OCI-LY7 (cell line): ENCODE data around the gene EGFL7. TPM values are rescaled to one million over a fixed set of nuclear protein-coding genes. Genes with fewer than 3 reads are reported as not detected.

Experiments used
- BruUV-seq: library from RNA; stranded (reverse); fragments of 400-500 nt; replicated peaks from 2 replicates; lab custom pipeline; 2021; lab: Mats Ljungman, UMichigan
- CTCF ChIA-PET: fragments of 300-600 bp; sonication (Branson Sonifier 250); formaldehyde crosslinking; loops from one replicate; lab custom pipeline; 2022; ENCODE audit warnings: antibody characterized with exemption; ENCODE audit not compliant: unreplicated experiment; lab: Charles Lee
- POLR2A ChIA-PET: fragments of 300-600 bp; sonication (Branson Sonifier 250); formaldehyde crosslinking; loops from one replicate; lab custom pipeline; 2022; ENCODE audit warnings: antibody characterized with exemption; lab: Charles Lee
- DNase-seq: peaks from one replicate; pipeline ENCODE4 v3.0.0-alpha.2; 2015; ENCODE audit warnings: low spot score
- H2AFZ ChIP-seq: fragments of 200-600 bp; sonication (generic), shearing (Covaris generic); 2 replicates; pipeline ENCODE4 v1.6.1; 2014; ENCODE audit warnings: mild to moderate bottlenecking, antibody characterized with exemption, low read length, moderate library complexity
- H3K27ac ChIP-seq: fragments of 200-600 bp; sonication (generic); 2 replicates; pipeline ENCODE4 v1.5.1; 2014; ENCODE audit warnings: mixed run types, low read depth, mild to moderate bottlenecking, moderate library complexity, low read length, inconsistent platforms; ENCODE audit not compliant: poor library complexity, severe bottlenecking
- H3K36me3 ChIP-seq: fragments of 200-600 bp; sonication (generic); 2 replicates; pipeline ENCODE4 v1.6.1; 2014; ENCODE audit warnings: mild to moderate bottlenecking, antibody characterized with exemption, low read length, moderate library complexity, mixed read lengths; ENCODE audit not compliant: insufficient read depth
- H3K4me1 ChIP-seq: fragments of 200-600 bp; sonication (generic); 2 replicates; pipeline ENCODE4 v1.5.1; 2014; ENCODE audit warnings: mild to moderate bottlenecking, low read length; ENCODE audit not compliant: insufficient read depth, poor library complexity, severe bottlenecking
- H3K4me2 ChIP-seq: fragments of 200-600 bp; sonication (generic); 2 replicates; pipeline ENCODE4 v1.6.1; 2014; ENCODE audit warnings: mild to moderate bottlenecking, low read length
- H3K4me3 ChIP-seq: fragments of 200-600 bp; sonication (generic); 2 replicates; pipeline ENCODE4 v1.5.1; 2014; ENCODE audit warnings: mild to moderate bottlenecking, low read depth, low read length; ENCODE audit not compliant: poor library complexity, severe bottlenecking
- H3K79me2 ChIP-seq: fragments of 200-600 bp; sonication (generic); 2 replicates; pipeline ENCODE4 v1.6.1; 2016; ENCODE audit warnings: low read depth, mild to moderate bottlenecking, low read length, moderate library complexity, mixed read lengths; ENCODE audit not compliant: insufficient read depth
- H3K9me2 ChIP-seq: fragments of 200-600 bp; sonication (generic); 2 replicates; pipeline ENCODE4 v1.6.1; 2016; ENCODE audit warnings: mild to moderate bottlenecking, low read length, mixed read lengths; ENCODE audit not compliant: insufficient read depth
- H3K9me3 ChIP-seq: fragments of 200-600 bp; sonication (generic); 2 replicates; pipeline ENCODE4 v1.6.1; 2014; ENCODE audit warnings: mild to moderate bottlenecking, mixed run types, low read length, mixed read lengths
- H4K20me1 ChIP-seq: fragments of 200-600 bp; sonication (generic); 2 replicates; pipeline ENCODE4 v1.6.1; 2014; ENCODE audit warnings: mild to moderate bottlenecking, antibody characterized with exemption, low read length, moderate library complexity, mixed read lengths; ENCODE audit not compliant: insufficient read depth
- EZH2phosphoT487 ChIP-seq: fragments of 200-600 bp; sonication (generic); IDR thresholded peaks from 2 replicates; pipeline ENCODE4 v1.6.1; 2018; ENCODE audit warnings: low read depth, borderline replicate concordance, mild to moderate bottlenecking, mixed run types, antibody characterized with exemption, low read length, moderate library complexity, mixed read lengths
- intact Hi-C: fragments of 100-400 bp; cut with micrococcal nuclease; formaldehyde crosslinking; loops from one replicate; pipeline ENCODE4 v1.10.0; 2022; ENCODE audit not compliant: unreplicated experiment
- total RNA-seq, 2 experiments: library from RNA; depleted of rRNA in 1 of 2; stranded (reverse); fragments of >200 nt in 1 of 2; shearing (Covaris generic) in 1 of 2; gene quantifications; 2 replicates each; pipeline ENCODE4 v1.2.3, GENCODE V29; 2014 to 2022
- TF ChIP-seq, protein P1 (sequence below): fragments of 200-600 bp; sonication (generic); conservative IDR thresholded peaks from 2 replicates; pipeline ENCODE4 v1.5.1; 2014; ENCODE audit warnings: mild to moderate bottlenecking, antibody characterized with exemption, low read length, moderate library complexity, mixed read lengths

The EGFL7 gene
- total RNA-seq, 2 experiments from 2014 or later, result not detected

DNA sequence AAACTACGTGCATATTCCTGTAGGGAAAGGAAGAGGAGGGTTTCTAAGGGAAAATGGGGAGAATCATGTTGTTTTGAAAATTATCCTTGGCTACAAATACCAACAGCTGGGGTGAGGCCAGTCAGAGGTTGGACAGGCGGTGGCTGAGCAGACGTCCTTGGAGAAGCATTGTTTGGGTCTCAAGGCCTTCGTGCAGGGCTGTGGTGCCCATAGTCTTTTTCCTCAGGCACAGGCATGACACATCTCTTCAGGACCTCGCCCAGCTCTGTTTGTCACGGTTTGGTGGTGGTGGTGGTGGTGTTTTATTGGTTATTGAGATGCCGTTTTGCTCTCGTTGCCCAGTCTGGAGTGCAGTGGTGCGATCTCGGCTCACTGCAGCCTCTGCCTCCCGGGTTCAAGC, 27.8 kb upstream of the EGFL7 start:
- H3K27ac ChIP-seq, result no peak overlapping the region
- TF ChIP-seq, protein P1, sequence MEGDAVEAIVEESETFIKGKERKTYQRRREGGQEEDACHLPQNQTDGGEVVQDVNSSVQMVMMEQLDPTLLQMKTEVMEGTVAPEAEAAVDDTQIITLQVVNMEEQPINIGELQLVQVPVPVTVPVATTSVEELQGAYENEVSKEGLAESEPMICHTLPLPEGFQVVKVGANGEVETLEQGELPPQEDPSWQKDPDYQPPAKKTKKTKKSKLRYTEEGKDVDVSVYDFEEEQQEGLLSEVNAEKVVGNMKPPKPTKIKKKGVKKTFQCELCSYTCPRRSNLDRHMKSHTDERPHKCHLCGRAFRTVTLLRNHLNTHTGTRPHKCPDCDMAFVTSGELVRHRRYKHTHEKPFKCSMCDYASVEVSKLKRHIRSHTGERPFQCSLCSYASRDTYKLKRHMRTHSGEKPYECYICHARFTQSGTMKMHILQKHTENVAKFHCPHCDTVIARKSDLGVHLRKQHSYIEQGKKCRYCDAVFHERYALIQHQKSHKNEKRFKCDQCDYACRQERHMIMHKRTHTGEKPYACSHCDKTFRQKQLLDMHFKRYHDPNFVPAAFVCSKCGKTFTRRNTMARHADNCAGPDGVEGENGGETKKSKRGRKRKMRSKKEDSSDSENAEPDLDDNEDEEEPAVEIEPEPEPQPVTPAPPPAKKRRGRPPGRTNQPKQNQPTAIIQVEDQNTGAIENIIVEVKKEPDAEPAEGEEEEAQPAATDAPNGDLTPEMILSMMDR, result no peak
- no peak for TF ChIP-seq EZH2phosphoT487
- H4K20me1 ChIP-seq, result no peaks in the 10 kb centered on the region
- no peak overlapping the region for H2AFZ ChIP-seq
- DNase-seq, result no peak
- intact Hi-C loops, result no loop called here
- no peaks in the 10 kb centered on the region for H3K36me3 ChIP-seq
- H3K9me2 ChIP-seq, result no peaks in the 10 kb centered on the region
- no peaks in the 10 kb centered on the region for H3K9me3 ChIP-seq
- ChIA-PET POLR2A (no interaction called here), CTCF (no interaction called here)
- H3K79me2 ChIP-seq, result no peaks in the 10 kb centered on the region
- no peaks in the 10 kb centered on the region for H3K4me1 ChIP-seq
- BruUV-seq, result no TSS peak
- H3K4me3 ChIP-seq, result no peak overlapping the region
- H3K4me2 ChIP-seq, result no peak overlapping the region

DNA sequence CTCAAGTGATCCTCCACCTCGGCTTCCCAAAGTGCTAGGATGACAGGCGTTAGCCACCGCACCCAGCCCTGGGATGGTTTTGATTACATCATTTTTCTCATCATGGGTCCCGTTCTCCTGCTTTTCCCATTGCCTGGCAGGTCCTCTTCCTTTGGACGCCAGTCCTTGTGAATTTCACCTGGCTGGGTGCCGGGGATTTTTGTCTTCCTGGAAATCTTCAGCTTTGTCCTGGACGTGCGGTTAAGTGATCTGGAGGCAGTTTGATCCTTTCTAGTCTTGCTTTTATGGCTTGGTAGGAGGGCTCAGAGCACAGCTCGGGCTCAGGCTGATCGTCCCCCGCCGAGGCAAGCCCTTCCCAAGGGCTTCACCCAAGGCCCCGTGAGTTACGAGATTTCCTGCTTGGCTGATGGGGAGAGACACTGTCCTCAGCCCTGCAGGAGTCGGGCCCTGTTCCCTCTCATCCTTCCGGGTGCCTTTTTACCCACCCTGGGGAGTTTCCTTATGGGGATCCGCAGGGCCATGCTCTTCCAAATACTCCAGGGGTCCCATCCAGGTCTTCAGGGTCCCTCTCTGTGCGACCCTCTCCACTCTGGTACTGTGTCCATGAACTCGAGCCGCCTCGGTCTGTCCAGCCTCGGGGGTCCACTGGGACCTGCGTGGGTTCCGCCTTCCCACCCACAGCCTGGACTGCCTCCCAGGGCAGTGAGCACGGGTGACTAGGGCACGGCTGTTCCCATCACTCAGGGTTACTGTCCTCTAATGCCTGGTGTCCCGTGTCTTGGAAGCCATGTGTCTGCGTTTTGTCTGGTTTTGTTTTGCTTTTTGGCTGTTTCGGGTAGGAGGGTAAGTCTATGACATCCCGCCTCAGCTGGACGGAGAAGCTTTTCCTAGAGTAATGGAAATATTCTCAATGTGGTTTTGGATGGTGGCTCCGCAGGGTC, 22.3 kb upstream of the EGFL7 start:
- Histone ChIP-seq H3K4me2 (no peak overlapping the region), H4K20me1 (no peaks in the 10 kb centered on the region), H3K27ac (no peak overlapping the region), H3K4me1 (no peaks in the 10 kb centered on the region), H3K4me3 (no peak overlapping the region), H3K79me2 (no peaks in the 10 kb centered on the region), H2AFZ (no peak overlapping the region), H3K36me3 (no peaks in the 10 kb centered on the region), H3K9me2 (no peaks in the 10 kb centered on the region), H3K9me3 (no peaks in the 10 kb centered on the region)
- DNase-seq, result no peak
- CTCF ChIA-PET, result no interaction called here
- no peak for TF ChIP-seq EZH2phosphoT487
- TF ChIP-seq, protein P1, result no peak
- intact Hi-C loops, result no loop called here
- BruUV-seq, result no TSS peak
- POLR2A ChIA-PET, result no interaction called here

DNA sequence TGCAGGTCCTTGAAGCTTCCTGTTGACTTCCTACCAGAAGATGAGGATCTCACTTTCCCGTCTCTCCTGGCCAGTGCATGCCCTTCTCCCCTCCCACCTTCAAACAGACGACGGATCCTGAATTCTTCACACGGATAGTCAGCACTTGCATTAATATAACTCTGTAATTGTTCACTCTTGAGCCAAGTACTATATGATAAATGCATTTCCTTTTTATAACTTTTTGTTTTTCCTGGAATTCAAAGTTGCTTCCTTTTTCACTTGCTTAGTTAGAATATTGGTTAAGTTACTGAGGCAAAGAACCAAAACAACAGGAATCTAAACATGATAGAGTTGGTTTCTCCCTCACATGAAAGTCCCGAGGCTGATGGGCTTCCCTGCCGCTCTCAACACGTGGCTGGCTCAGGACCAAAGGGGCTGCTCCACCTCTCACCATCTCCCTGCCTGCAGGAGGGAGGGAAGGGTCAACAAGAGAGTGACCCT, 20.2 kb upstream of the EGFL7 start:
- no TSS peak for BruUV-seq

More for the DNA sequence above, 20.2 kb upstream of the EGFL7 start:
- H3K4me3 ChIP-seq, result no peak overlapping the region
- CTCF ChIA-PET, result no interaction called here
- intact Hi-C loops, result no loop called here
- no peaks in the 10 kb centered on the region for H3K4me1 ChIP-seq
- DNase-seq, result no peak
- H3K9me3 ChIP-seq, result no peaks in the 10 kb centered on the region
- no peaks in the 10 kb centered on the region for H4K20me1 ChIP-seq
- H3K27ac ChIP-seq, result no peak overlapping the region
- no peak for TF ChIP-seq EZH2phosphoT487
- TF ChIP-seq, protein P1, result no peak
- no peak overlapping the region for H3K4me2 ChIP-seq
- H3K9me2 ChIP-seq, result no peaks in the 10 kb centered on the region
- H3K36me3 ChIP-seq, result no peaks in the 10 kb centered on the region
- POLR2A ChIA-PET, result no interaction called here
- H2AFZ ChIP-seq, result no peak overlapping the region
- no peaks in the 10 kb centered on the region for H3K79me2 ChIP-seq
